ENCODE measurements around the gene PPM1L. TPM values are rescaled to one million over a fixed set of nuclear protein-coding genes. Genes with fewer than 3 reads are reported as not detected.

Gene PPM1L
- total RNA-seq, 1 donor from 2014 or later = 13.5 TPM

DNA sequence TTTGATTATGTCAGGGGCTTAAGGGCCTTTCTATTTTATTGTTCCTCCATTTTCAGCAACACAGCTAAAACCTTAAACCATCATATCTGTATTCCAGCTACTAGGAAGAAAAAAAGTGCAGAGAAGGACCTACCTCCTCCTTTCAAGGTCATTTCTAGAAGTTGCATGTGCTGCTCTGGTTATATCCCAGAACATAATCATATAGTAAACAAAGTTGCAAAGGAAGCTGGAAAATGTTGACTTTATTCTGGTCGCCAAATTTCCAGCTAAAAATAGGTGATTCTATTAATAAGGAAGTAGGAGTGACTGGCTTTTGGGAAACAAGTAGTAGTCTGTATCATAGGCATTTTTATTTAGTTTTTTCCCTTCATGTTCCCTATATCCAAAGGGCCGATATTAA is 370.5 kb downstream of the PPM1L start:
- intact Hi-C loops (cut with DNase I) = no loop called here
- no peaks in the 10 kb centered on the region for H3K36me3 ChIP-seq
- H3K9me3 ChIP-seq = peaks cover 8% of the 10 kb centered on the region
- TF ChIP-seq, protein P1, sequence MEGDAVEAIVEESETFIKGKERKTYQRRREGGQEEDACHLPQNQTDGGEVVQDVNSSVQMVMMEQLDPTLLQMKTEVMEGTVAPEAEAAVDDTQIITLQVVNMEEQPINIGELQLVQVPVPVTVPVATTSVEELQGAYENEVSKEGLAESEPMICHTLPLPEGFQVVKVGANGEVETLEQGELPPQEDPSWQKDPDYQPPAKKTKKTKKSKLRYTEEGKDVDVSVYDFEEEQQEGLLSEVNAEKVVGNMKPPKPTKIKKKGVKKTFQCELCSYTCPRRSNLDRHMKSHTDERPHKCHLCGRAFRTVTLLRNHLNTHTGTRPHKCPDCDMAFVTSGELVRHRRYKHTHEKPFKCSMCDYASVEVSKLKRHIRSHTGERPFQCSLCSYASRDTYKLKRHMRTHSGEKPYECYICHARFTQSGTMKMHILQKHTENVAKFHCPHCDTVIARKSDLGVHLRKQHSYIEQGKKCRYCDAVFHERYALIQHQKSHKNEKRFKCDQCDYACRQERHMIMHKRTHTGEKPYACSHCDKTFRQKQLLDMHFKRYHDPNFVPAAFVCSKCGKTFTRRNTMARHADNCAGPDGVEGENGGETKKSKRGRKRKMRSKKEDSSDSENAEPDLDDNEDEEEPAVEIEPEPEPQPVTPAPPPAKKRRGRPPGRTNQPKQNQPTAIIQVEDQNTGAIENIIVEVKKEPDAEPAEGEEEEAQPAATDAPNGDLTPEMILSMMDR (IDR thresholded peaks at IDR 0.05) = no peak
- DNase-seq (no peak), ATAC-seq (no peak)
- no peaks in the 10 kb centered on the region for H3K4me1 ChIP-seq
- no peak overlapping the region for H3K27ac ChIP-seq
- H3K27me3 ChIP-seq = no peaks in the 10 kb centered on the region
- no peak overlapping the region for H3K4me3 ChIP-seq

Other genes starting within 250 kb of the PPM1L start
- 56.3 TPM for gene KPNA4, start 190.7 kb upstream of the PPM1L start, total RNA-seq
- not detected for gene ARL14, start 79.1 kb upstream of the PPM1L start, total RNA-seq

Data from upper lobe of right lung (tissue), 1 donor.